GM21737 (cell line): Measurements from ENCODE around the gene TEX50.
"Not testable (repeated sequence)": the region's sequence is repeated elsewhere in the genome, so short reads cannot be mapped to it uniquely, and the experiment has no call there.

Experiments
- ATAC-seq: cut with Tn5 transposase; IDR thresholded peaks from one replicate; pipeline ENCODE4 v1.9.1; 2021; ENCODE audit warnings: mild to moderate bottlenecking, moderate library complexity; ENCODE audit not compliant: unreplicated experiment

The TEX50 gene, protein sequence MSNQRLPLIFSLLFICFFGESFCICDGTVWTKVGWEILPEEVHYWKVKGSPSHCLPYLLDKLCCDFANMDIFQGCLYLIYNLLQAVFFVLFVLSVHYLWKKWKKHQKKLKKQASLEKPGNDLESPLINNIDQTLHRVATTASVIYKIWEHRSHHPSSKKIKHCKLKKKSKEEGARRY

DNA sequence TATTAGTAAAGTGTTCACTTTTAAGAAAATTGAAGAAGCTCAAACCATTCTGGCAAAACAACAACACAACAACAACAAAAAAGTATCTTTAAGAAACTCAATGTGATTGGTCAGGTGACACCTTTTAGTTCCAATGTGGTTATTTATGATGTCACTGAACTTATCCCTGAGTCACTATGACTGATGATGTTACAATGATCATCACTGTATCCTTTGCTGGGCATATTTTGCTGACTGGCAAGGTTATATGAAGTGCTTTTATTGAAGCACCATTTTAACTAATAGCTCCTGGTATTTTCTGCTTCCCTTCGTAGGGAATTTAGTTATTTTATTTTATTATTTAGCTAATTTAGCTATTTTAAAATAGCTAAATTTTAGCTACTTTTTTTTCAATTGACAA lies at the start of gene TEX50:
Gene TEX50, plus strand, starts transcription at position 223 of the 400 bp plus-strand sequence. CDS start 184 bp downstream, outside the sequence.
- no peak for ATAC-seq

- ATAC-seq, result no peak
Measured at GRCh38 chr1:173590557-173590956, 44.6 kb upstream of the TEX50 start.

DNA sequence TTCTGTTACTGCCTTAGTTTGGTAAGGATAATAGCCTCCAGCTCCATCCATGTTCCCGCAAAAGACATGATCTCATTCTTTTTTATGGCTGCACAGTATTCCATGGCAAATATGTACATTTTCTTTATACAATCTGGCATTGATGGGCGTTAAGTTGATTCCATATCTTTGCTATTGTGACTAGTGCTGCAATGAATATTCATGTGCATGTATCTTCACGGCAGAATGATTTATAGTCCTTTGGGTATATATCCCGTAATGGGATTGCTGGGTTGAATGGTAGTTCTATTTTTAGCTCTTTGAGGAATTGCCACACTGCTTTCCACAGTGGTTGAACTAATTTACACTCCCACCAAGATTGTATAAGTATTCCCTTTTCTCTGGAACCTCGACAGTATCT lies 44.0 kb upstream of the TEX50 start:
- ATAC-seq, result not testable (repeated sequence)

- ATAC-seq, result no peak
Measured at GRCh38 chr1:173596097-173596825, 38.9 kb upstream of the TEX50 start.

DNA sequence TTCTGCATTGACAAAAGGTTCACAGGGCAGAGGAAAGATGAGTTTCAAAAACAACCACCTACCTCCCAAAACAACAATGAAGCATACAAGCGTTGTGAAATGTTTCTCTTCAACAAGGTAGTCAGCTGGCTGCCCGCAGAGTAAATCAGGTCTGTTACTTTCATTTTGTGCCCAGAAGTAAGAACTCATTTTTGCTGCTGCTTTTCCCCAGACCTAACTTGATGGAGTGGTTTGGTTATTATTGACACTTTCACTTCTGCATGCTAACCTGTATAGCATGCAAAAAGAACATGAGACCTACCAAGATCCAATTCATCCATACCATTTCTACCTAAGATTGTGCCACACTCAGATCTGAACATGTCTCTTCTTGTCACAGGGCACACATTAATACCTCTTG lies 33.5 kb upstream of the TEX50 start:
- ATAC-seq, result peak; percentile 62

DNA sequence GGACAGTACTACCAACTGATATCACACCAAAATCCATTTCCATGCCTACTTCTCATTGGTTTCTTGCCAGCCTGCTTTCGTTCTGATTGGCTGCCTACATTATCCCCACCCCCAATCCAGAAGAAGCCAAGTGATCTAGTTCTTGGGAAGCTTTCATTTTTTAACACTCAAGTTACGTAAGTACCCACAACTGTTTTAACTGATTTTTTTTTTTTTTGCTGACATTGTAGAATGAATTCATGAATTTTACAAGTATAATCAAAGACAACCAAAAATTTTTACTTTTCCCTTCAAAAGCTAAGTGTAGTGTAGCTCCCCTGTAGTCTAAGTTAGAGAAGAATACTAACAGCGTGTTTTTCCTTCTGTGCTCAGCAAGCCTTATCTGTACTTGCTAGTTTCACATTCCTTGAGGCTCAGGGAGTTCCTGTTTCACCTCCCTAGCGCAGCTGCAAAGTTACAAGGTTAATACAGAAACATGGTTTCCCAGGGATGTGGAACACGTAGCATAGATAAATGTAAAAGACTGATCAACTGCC lies 32.0 kb upstream of the TEX50 start, which contains the start of gene SLC9C2:
Gene SLC9C2, minus strand, starts transcription at position 17 of the 536 bp plus-strand sequence. CDS start 1,296 bp downstream, outside the sequence.
- no peak for ATAC-seq

GRCh38 chr1:173608503-173609216 lies 26.5 kb upstream of the TEX50 start:
- ATAC-seq, result no peak

GRCh38 chr1:173613086-173613485 lies 22.1 kb upstream of the TEX50 start:
- ATAC-seq, result not testable (repeated sequence)

- no peak for ATAC-seq
Measured at GRCh38 chr1:173616859-173617258, 18.3 kb upstream of the TEX50 start.

DNA sequence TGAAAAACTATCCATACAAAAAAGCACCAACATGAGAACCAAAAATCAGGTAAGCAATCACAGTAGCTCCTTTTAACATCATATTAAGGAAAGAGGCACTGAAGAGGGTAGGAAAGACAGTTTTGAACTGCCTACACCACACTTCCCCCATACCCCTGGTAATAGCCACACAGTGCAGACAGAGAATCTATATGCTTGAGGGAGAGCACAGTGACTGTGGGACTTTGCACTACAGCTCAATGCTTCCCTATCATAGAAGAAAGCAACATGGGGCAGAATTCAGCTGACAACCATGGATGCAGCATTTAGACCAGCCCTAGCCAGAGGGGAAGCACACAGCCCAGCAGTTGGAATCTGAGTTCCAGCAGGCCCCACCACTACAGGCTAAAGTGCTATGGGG lies 7.9 kb upstream of the TEX50 start:
- ATAC-seq, result no peak

DNA sequence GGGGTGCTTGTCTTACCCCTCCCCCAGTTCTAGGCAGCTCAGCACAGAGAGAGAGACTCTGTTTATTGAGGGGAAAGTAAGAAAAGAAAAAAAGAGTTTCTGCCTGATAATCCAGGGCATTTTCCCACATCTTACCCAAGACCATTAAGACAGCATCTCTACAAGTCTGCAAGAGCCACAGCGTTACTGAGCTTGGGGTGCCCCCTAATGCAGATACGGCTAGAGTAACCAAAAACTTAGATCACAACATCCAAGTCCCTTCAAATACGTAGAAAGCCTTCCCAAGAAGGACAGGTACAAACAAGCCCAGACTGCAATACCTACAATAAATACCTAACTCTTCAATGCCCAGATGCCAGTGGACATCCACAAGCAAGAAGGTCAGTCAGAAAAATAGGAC lies 6.2 kb upstream of the TEX50 start:
- ATAC-seq, result no peak

GRCh38 chr1:173637236-173638042 lies 2.3 kb downstream of the TEX50 start:
- not testable (repeated sequence) for ATAC-seq

- no peak for ATAC-seq
Measured at GRCh38 chr1:173638043-173639021, 3.2 kb downstream of the TEX50 start.

GRCh38 chr1:173639102-173639501 lies 4.0 kb downstream of the TEX50 start:
- ATAC-seq, result no peak

DNA sequence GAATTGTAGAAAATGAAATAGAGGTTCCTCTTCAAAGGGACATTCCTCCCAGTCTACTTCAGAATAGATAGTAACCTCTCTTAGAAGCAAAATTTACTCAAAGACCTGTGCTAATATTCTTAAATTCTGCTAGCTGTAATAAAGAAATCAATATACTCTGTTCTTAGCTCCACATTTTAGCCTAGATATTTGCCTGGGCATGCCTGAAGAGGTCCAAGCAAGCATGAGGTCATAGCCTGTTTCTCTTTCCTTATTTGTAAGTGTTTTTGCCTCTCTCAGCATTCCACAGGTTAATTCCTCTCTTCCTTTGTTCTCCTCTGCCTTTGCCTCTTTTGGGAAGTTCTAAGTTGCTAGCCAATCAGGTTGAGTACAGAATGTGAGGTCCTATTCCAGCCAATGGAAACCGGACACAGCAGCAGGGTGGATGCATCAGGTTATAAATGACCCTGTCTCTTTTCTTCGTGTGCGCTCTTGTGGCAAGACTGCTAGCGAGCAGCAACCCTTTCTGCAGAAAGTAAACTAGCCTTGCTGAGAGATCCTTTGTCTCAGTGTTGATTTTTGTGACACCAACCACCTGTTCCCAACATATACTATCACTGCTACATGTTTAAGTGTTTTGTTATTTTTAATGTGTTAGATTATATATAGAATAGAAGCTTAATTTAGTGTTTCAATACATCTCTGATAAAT lies 7.5 kb downstream of the TEX50 start:
- ATAC-seq, result not testable (repeated sequence)

GRCh38 chr1:173646656-173647055 lies 11.5 kb downstream of the TEX50 start:
- no peak for ATAC-seq

DNA sequence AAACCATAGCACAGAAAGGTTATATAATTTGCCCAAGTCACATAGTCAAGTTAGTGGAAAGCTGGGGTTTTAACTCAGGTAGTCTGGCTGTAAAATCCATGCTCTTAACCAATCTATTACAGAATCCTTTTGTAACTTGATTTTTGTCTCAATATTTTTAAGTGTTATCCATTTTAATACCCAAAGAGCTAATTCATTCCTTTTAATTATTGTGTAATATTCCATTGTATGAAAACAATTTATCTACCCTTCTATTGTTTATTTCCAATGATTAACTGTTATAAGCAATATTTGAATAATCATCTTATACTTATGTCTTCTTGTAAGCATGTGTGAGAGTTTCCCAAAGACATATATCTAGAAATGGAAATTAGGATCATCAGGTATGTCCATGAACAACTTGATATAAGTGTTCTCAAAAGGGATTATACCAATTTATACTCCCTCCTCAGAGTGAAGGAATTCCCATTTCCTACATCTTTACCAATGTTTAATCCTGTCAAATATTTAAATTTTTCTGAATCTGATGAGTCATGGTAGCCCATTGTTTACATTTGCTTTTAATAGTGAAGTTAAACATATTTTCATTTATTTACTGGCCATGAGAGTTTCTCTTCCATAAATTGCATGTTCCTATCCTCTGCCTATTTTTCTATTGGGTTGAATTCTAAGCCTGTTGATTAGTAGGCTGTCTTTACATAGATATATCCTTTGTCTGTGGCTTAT lies 13.9 kb downstream of the TEX50 start:
- ATAC-seq, result no peak

DNA sequence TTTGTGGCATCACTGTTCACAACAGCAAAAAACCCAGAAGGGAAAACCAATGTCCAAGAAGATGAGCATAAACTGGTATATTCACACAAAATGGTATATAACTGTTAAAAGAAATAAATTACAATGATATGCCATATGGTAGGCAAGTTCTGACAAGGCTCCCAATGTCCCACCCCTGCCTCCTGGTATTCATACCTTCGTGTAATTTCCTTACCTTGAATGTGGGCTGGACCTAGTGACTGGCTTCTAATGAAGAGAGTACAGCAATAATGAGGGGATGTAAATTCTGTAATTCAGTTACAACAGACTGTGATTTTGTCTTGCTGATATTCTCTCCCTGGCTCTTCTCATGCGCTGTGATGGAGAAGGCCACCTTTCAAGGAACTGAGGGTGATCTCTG lies 25.2 kb downstream of the TEX50 start:
- no peak for ATAC-seq
